Right lobe of liver (tissue), 6 donors: ENCODE results near the gene CLSTN2. TPM values are rescaled to one million over a fixed set of nuclear protein-coding genes. Genes with fewer than 3 reads are reported as not detected.

ENCODE experiments used
- ATAC-seq, 4 donors: fragments of 200-7000 bp; cut with Tn5 transposase; one replicate each; pipeline ENCODE4 v1.9.1; 2020; ENCODE audit warnings: mild to moderate bottlenecking in 4 of 4, moderate library complexity in 4 of 4
- DNase-seq, 3 donors: peaks; one replicate each; pipeline ENCODE4 v3.0.0-alpha.2; 2020
- H3K27ac ChIP-seq, 3 donors: fragments of 200-600 bp; one replicate each; pipeline ENCODE4 v1.8.0; 2022
- H3K27me3 ChIP-seq, 2 donors: fragments of 200-600 bp; one replicate each; pipeline ENCODE4 v1.8.0; 2022
- H3K36me3 ChIP-seq, 4 donors: fragments of 200-600 bp; sonication (generic) in 1 of 4; one replicate each; pipeline versions ENCODE4 v1.5.1 to v1.8.0; 2017 to 2022; ENCODE audit warnings: control low read depth in 1 of 4
- H3K4me1 ChIP-seq, 4 donors: fragments of 200-600 bp; sonication (generic) in 1 of 4; one replicate each; pipeline versions ENCODE4 v1.5.1 to v1.8.0; 2017 to 2022; ENCODE audit warnings: control low read depth in 1 of 4
- H3K4me3 ChIP-seq, 3 donors: fragments of 200-600 bp; one replicate each; pipeline ENCODE4 v1.8.0; 2022
- H3K9me3 ChIP-seq, 4 donors: fragments of 200-600 bp; sonication (generic) in 1 of 4; one replicate each; pipeline versions ENCODE4 v1.5.1 to v1.8.0; 2017 to 2022; ENCODE audit warnings: control low read depth in 1 of 4
- CTCF ChIP-seq, 4 donors: fragments of 200-600 bp in 3 of 4; fragments of 450-650 bp in 1 of 4; IDR thresholded peaks; one replicate each; pipeline versions ENCODE4 v1.5.1 to v1.8.0; 2016 to 2022; ENCODE audit warnings: antibody characterized with exemption in 4 of 4, mild to moderate bottlenecking in 2 of 4
- POLR2A ChIP-seq: fragments of 450-650 bp; IDR thresholded peaks from one replicate; pipeline ENCODE4 v1.6.1; 2017; ENCODE audit warnings: antibody characterized with exemption, mild to moderate bottlenecking
- WGBS: methylation state at CpG from one replicate; pipeline ENCODE4 v1.1.6; 2018; ENCODE audit warnings: low coverage, low lambda C conversion rate; ENCODE audit not compliant: insufficient coverage; ENCODE audit errors: missing lambda C conversion rate; 5-methylcytosine and 5-hydroxymethylcytosine counted together
- intact Hi-C, 2 donors: fragments of 100-400 bp; cut with DNase I; formaldehyde crosslinking; loops; one replicate each; pipeline versions ENCODE4 v1.11.2 to v1.14.1; 2022
- total RNA-seq, 6 experiments: library from RNA; depleted of rRNA in 2 of 6; stranded (reverse); fragments of >200 nt in 2 of 6; fragmentation: NEBNext Ultra II Directional in 3 of 6; extraction: Animal tissue kit (Norgen Biotek cat#: 25700) in 3 of 6; gene quantifications; one replicate each; pipeline versions ENCODE4 v1.1.0 to v1.2.4, GENCODE V29; 2016 to 2023
- donor health status: DM: no; HTN: yes; CAD: no.
- donor health status: DM: no; HTN: no; CAD: no.
- donor health status: DM: no; HTN: no; CAD: no.
- donor health status: DM: no; HTN: yes; CAD: no.
- donor health status: DM: no; HTN: yes; CAD: no.

CLSTN2 gene
- total RNA-seq, 6 experiments from 2014 or later, result 1.0 to 3.3 (median 2.0) TPM

GRCh38 chr3:139988472-139989156, 53.6 kb downstream of the CLSTN2 start:
- H3K27me3 ChIP-seq, result no peaks in the 10 kb centered on the region
- no peak overlapping the region for H3K27ac ChIP-seq
- no peaks in the 10 kb centered on the region for H3K9me3 ChIP-seq
- no peak for DNase-seq
- 75% methylated on average over 1 of the region's 3 CpGs for WGBS
- H3K4me3 ChIP-seq, result no peak overlapping the region
- TF ChIP-seq POLR2A (no peak), CTCF (IDR thresholded peaks at IDR 0.05) (no peak)
- intact Hi-C loops, result no loop called here
- no peaks in the 10 kb centered on the region for H3K4me1 ChIP-seq
- no peak for ATAC-seq
- no peaks in the 10 kb centered on the region for H3K36me3 ChIP-seq

DNA sequence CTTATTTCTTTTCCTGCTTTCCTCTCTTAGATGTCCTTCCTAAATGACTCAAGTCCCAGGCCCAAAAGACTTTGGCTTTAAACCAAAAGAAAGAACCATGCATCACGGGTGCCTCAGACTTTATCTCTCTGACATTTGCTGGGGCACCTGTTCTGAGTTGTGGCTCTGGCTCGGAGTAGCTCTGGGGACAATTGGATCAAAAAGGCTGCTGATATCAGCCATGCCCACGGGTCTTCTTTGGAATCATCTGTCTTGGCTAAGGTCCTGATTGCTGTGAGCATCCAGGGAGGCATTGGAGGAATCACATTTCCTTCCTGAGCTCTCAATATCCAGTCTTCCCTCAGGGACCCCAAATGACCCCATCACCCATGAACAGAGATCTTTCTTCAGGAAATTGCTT, 59.9 kb downstream of the CLSTN2 start:
- H3K36me3 ChIP-seq, result no peaks in the 10 kb centered on the region
- H3K9me3 ChIP-seq, result no peaks in the 10 kb centered on the region
- no peak for DNase-seq
- H3K27ac ChIP-seq, result no peak overlapping the region
- intact Hi-C loops, result no loop called here
- 29% methylated on average over 2 of the region's 3 CpGs for WGBS
- H3K4me3 ChIP-seq, result no peak overlapping the region
- TF ChIP-seq POLR2A (no peak), CTCF (IDR thresholded peaks at IDR 0.05) (no peak)
- no peaks in the 10 kb centered on the region for H3K27me3 ChIP-seq
- ATAC-seq, result no peak
- H3K4me1 ChIP-seq, result no peaks in the 10 kb centered on the region

DNA sequence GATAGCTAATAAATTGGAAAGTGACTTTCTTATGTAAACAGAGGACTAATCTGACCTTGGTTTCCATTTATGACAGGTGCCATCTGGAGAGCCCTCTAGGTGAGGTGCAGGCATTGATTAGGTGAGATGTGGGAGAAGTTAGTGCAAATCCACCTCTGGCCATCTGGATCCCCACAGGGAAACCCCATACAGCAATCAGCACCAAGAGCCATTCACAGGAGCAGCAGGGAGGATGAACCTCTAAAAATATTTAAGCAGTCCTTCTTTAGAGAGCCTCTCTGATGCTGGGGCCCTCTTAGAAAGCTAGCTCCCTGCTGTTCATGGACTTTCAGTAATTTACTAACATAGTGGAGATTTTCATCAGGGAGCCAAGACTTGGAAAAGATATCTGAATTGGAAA, 69.3 kb downstream of the CLSTN2 start:
- H3K27ac ChIP-seq, result no peak overlapping the region
- no peaks in the 10 kb centered on the region for H3K9me3 ChIP-seq
- peaks cover 0 to 7% (median 5%) of the 10 kb centered on the region in 4 donors for H3K4me1 ChIP-seq
- ATAC-seq, result no peak
- no peaks in the 10 kb centered on the region for H3K27me3 ChIP-seq
- TF ChIP-seq CTCF (IDR thresholded peaks at IDR 0.05), result no peak
- intact Hi-C loops, result no loop called here
- H3K36me3 ChIP-seq, result no peaks in the 10 kb centered on the region
- H3K4me3 ChIP-seq, result no peak overlapping the region
- DNase-seq, result no peak

- Histone ChIP-seq H3K4me3 (no peak overlapping the region), H3K36me3 (no peaks in the 10 kb centered on the region), H3K9me3 (no peaks in the 10 kb centered on the region), H3K27me3 (no peaks in the 10 kb centered on the region), H3K4me1 (peaks cover 0 to 8% (median 5%) of the 10 kb centered on the region in 4 donors), H3K27ac (no peak overlapping the region)
- TF ChIP-seq POLR2A (no peak), CTCF (IDR thresholded peaks at IDR 0.05) (no peak)
- WGBS, result 33% methylated on average over 2 of the region's 2 CpGs
- ATAC-seq, result no peak
- intact Hi-C loops, result no loop called here
- no peak for DNase-seq
These were observed 71.3 kb downstream of the CLSTN2 start for GRCh38 chr3:140006331-140006730.

DNA sequence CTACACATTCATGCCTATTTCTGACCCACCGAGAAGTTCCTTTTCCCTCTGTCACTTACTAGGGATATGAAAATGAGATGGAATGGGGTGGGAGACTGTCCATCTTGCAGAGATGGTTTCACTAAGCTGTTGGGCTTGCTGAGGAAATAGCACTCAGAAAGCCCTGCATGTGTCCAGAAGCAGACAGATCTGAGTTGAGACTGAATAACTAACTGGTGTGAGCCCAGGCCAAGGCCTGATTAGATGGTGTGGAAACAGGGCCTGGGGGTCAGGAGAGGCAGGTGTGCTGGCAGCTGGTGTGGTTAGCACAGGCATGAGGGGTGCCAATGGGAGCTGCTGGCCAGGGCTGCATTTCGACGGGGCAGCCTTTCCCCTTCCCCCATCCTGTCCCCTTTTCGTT, 72.1 kb downstream of the CLSTN2 start:
- DNase-seq (no peak), ATAC-seq (no peak)
- 77% methylated on average over 4 of the region's 4 CpGs for WGBS
- H3K4me3 ChIP-seq, result no peak overlapping the region
- TF ChIP-seq CTCF (IDR thresholded peaks at IDR 0.05) (no peak), POLR2A (no peak)
- H3K36me3 ChIP-seq, result no peaks in the 10 kb centered on the region
- H3K27me3 ChIP-seq, result no peaks in the 10 kb centered on the region
- intact Hi-C loops, result no loop called here
- no peak overlapping the region for H3K27ac ChIP-seq
- peaks cover 0 to 8% (median 5%) of the 10 kb centered on the region in 4 donors for H3K4me1 ChIP-seq
- no peaks in the 10 kb centered on the region for H3K9me3 ChIP-seq
